IMR-90 (cell line): ENCODE results near the gene LLGL2. TPM values are rescaled to one million over a fixed set of nuclear protein-coding genes. Genes with fewer than 3 reads are reported as not detected.

ENCODE experiments used
- ATAC-seq: fragments of 200-7000 bp; cut with Tn5 transposase; 2 replicates; pipeline ENCODE4 v1.9.1; 2020; ENCODE audit warnings: low read depth, mild to moderate bottlenecking, moderate library complexity
- BruUV-seq: library from RNA; stranded (reverse); fragments of 400-500 nt; replicated peaks from 2 replicates; lab custom pipeline; 2021; lab: Mats Ljungman, UMichigan
- CTCF ChIA-PET: fragments of 300-600 bp; formaldehyde crosslinking; extraction: SDS; loops from one replicate; lab custom pipeline; 2021; ENCODE audit warnings: antibody characterized with exemption; lab: Yijun Ruan, JAX
- POLR2A ChIA-PET: fragments of 300-600 bp; sonication (Branson Sonifier 250); formaldehyde crosslinking; loops from one replicate; lab custom pipeline; 2022; ENCODE audit warnings: antibody characterized with exemption; ENCODE audit not compliant: unreplicated experiment; lab: Charles Lee
- DNase-seq: peaks from one replicate; pipeline ENCODE4 v3.0.0; 2013
- H2AFZ ChIP-seq: replicated peaks from 2 replicates; pipeline ENCODE3; 2013; ENCODE audit warnings: low read length, mild to moderate bottlenecking; ENCODE audit not compliant: poor library complexity
- H2AK5ac ChIP-seq: 2 replicates; pipeline ENCODE4 v1.6.1; 2013; ENCODE audit warnings: low read depth, low read length, inconsistent platforms
- H2AK9ac ChIP-seq: replicated peaks from 2 replicates; pipeline ENCODE3; 2013; ENCODE audit warnings: mild to moderate bottlenecking, low read depth, low read length, moderate library complexity; ENCODE audit not compliant: poor library complexity
- H2BK120ac ChIP-seq: 2 replicates; pipeline ENCODE4 v1.6.1; 2013; ENCODE audit warnings: low read depth, low read length, inconsistent platforms
- H2BK15ac ChIP-seq: 3 replicates; pipeline ENCODE4 v1.6.1; 2013; ENCODE audit warnings: low read depth, low read length, inconsistent platforms
- H2BK20ac ChIP-seq: 2 replicates; pipeline ENCODE4 v1.6.1; 2013; ENCODE audit warnings: low read depth, mild to moderate bottlenecking, inconsistent platforms, low read length, moderate library complexity
- H2BK5ac ChIP-seq: 2 replicates; pipeline ENCODE4 v1.6.1; 2013; ENCODE audit warnings: mild to moderate bottlenecking, low read depth, low read length, inconsistent platforms; ENCODE audit not compliant: poor library complexity, severe bottlenecking
- H3K14ac ChIP-seq: replicated peaks from 2 replicates; pipeline ENCODE4 v1.6.1; 2013; ENCODE audit warnings: low read depth, low read length, inconsistent platforms
- H3K18ac ChIP-seq: 2 replicates; pipeline ENCODE4 v1.6.1; 2013; ENCODE audit warnings: low read depth, low read length, control low read depth
- H3K23ac ChIP-seq: 2 replicates; pipeline ENCODE4 v1.6.1; 2013; ENCODE audit warnings: low read depth, low read length, inconsistent platforms
- H3K27ac ChIP-seq: 2 replicates; pipeline ENCODE4 v1.5.1; 2013; ENCODE audit warnings: mild to moderate bottlenecking, control low read depth, low read length; ENCODE audit not compliant: insufficient read depth
- H3K27me3 ChIP-seq: 2 replicates; pipeline ENCODE4 v1.6.1; 2013; ENCODE audit warnings: low read length; ENCODE audit not compliant: control insufficient read depth, insufficient read depth
- H3K36me3 ChIP-seq: 2 replicates; pipeline ENCODE4 v1.6.1; 2013; ENCODE audit warnings: low read length, mixed read lengths; ENCODE audit not compliant: control insufficient read depth, insufficient read depth
- H3K4ac ChIP-seq: 2 replicates; pipeline ENCODE4 v1.6.1; 2013; ENCODE audit warnings: low read depth, low read length, inconsistent platforms
- H3K4me1 ChIP-seq: 2 replicates; pipeline ENCODE4 v1.6.1; 2013; ENCODE audit warnings: low read length, mixed read lengths; ENCODE audit not compliant: control insufficient read depth, insufficient read depth
- H3K4me2 ChIP-seq: 2 replicates; pipeline ENCODE4 v1.6.1; 2013; ENCODE audit warnings: low read depth, mild to moderate bottlenecking, control low read depth, low read length, moderate library complexity
- H3K4me3 ChIP-seq: 2 replicates; pipeline ENCODE4 v1.5.1; 2013; ENCODE audit warnings: low read depth, mild to moderate bottlenecking, control low read depth, low read length, moderate library complexity; ENCODE audit not compliant: insufficient read depth
- H3K56ac ChIP-seq: 2 replicates; pipeline ENCODE4 v1.6.1; 2013; ENCODE audit warnings: low read length, inconsistent platforms; ENCODE audit not compliant: insufficient read depth; ENCODE audit errors: extremely low read depth
- H3K79me1 ChIP-seq, 2 experiments: 2 replicates each; pipeline ENCODE4 v1.6.1; 2013; ENCODE audit warnings: low read length in 2 of 2, inconsistent platforms in 1 of 2, low read depth in 1 of 2
- H3K9ac ChIP-seq: 2 replicates; pipeline ENCODE4 v1.6.1; 2013; ENCODE audit warnings: low read depth, low read length, control low read depth
- H3K9me1 ChIP-seq: 2 replicates; pipeline ENCODE4 v1.6.1; 2013; ENCODE audit warnings: low read length, inconsistent platforms; ENCODE audit not compliant: insufficient read depth
- H3K9me3 ChIP-seq: 2 replicates; pipeline ENCODE4 v1.6.1; 2013; ENCODE audit warnings: low read length; ENCODE audit not compliant: control insufficient read depth, insufficient read depth
- H4K20me1 ChIP-seq: 2 replicates; pipeline ENCODE4 v1.6.1; 2013; ENCODE audit warnings: low read length, inconsistent platforms; ENCODE audit not compliant: insufficient read depth
- H4K5ac ChIP-seq: 2 replicates; pipeline ENCODE4 v1.6.1; 2013; ENCODE audit warnings: mild to moderate bottlenecking, low read depth, low read length, control low read depth
- H4K8ac ChIP-seq, 2 experiments: 2 replicates each; pipeline ENCODE4 v1.6.1; 2013; ENCODE audit warnings: low read depth in 2 of 2, low read length in 2 of 2, control low read depth in 1 of 2, inconsistent platforms in 1 of 2
- H4K91ac ChIP-seq: 2 replicates; pipeline ENCODE4 v1.6.1; 2013; ENCODE audit warnings: low read depth, low read length, inconsistent platforms; ENCODE audit not compliant: insufficient read depth
- BHLHE40 ChIP-seq: fragments of 150-350 bp; IDR thresholded peaks from 2 replicates; pipeline ENCODE4 v1.6.1; 2016; ENCODE audit warnings: mild to moderate bottlenecking, low read depth, low read length
- CEBPB ChIP-seq: IDR thresholded peaks from 2 replicates; pipeline ENCODE4 v1.6.1; 2012; ENCODE audit warnings: low read depth, low read length, improper control_type of control experiment
- CHD1 ChIP-seq: IDR thresholded peaks from 2 replicates; pipeline ENCODE4 v1.6.1; 2012; ENCODE audit warnings: low read depth, low read length, improper control_type of control experiment
- FOS ChIP-seq: fragments of 150-350 bp; IDR thresholded peaks from 2 replicates; pipeline ENCODE4 v1.6.1; 2016; ENCODE audit warnings: low read depth, low read length
- MAFK ChIP-seq: IDR thresholded peaks from 2 replicates; pipeline ENCODE4 v1.6.1; 2012; ENCODE audit warnings: low read depth, low read length, improper control_type of control experiment
- MAZ ChIP-seq: IDR thresholded peaks from 2 replicates; pipeline ENCODE4 v1.6.1; 2012; ENCODE audit warnings: low read depth, mild to moderate bottlenecking, low read length, improper control_type of control experiment, moderate library complexity, borderline replicate concordance
- MXI1 ChIP-seq: IDR thresholded peaks from 2 replicates; pipeline ENCODE4 v1.6.1; 2012; ENCODE audit warnings: low read depth, mild to moderate bottlenecking, low read length, moderate library complexity, borderline replicate concordance
- NFE2L2 ChIP-seq: fragments of 150-350 bp; IDR thresholded peaks from 2 replicates; pipeline ENCODE4 v1.6.1; 2016; ENCODE audit warnings: low read depth, mild to moderate bottlenecking, low read length
- POLR2A ChIP-seq: IDR thresholded peaks from 2 replicates; pipeline ENCODE4 v1.6.1; 2012; ENCODE audit warnings: mild to moderate bottlenecking, low read depth, low read length
- RAD21 ChIP-seq: IDR thresholded peaks from 2 replicates; pipeline ENCODE4 v1.6.1; 2012; ENCODE audit warnings: low read length, improper control_type of control experiment
- RCOR1 ChIP-seq: IDR thresholded peaks from 2 replicates; pipeline ENCODE4 v1.6.1; 2012; ENCODE audit warnings: mild to moderate bottlenecking, low read length, improper control_type of control experiment; ENCODE audit not compliant: insufficient replicate concordance
- RFX5 ChIP-seq: IDR thresholded peaks from 2 replicates; pipeline ENCODE4 v1.8.0; 2012; ENCODE audit warnings: low read depth, mild to moderate bottlenecking, low read length, moderate library complexity
- SMC3 ChIP-seq: fragments of 150-350 bp; IDR thresholded peaks from 2 replicates; pipeline ENCODE4 v1.6.1; 2016; ENCODE audit warnings: low read depth, mild to moderate bottlenecking, antibody characterized with exemption, low read length, moderate library complexity
- WGBS, 2 experiments: methylation state at CpG; one replicate each; pipeline versions ENCODE4 v1.1.5 to v1.1.7; 2013; ENCODE audit warnings: missing lambda C conversion rate in 2 of 2; ENCODE audit not compliant: insufficient read length in 1 of 2; ENCODE audit errors: extremely low coverage in 2 of 2; 5-methylcytosine and 5-hydroxymethylcytosine counted together
- dilution Hi-C: fragments of 300-500 bp; cut with HindIII; formaldehyde crosslinking; loops from one replicate; pipeline ENCODE4 v1.14.3; 2018; ENCODE audit warnings: low sequenced_read_pairs; ENCODE audit not compliant: unreplicated experiment
- in situ Hi-C: fragments of 300-500 bp; cut with MboI; formaldehyde crosslinking; loops from 3 replicates; pipeline ENCODE4 v1.14.3; 2019; ENCODE audit warnings: low sequenced_read_pairs, inconsistent platforms, mixed read lengths
- intact Hi-C: fragments of 100-400 bp; cut with micrococcal nuclease; formaldehyde crosslinking; loops from 2 replicates; pipeline ENCODE4 v1.10.0; 2022
- polyA plus RNA-seq, 3 experiments: library from polyadenylated mRNA; depleted of rRNA; stranded (reverse); fragments of >200 nt; gene quantifications; 2 replicates each; pipeline ENCODE4 v1.2.3, GENCODE V29; 2012; ENCODE audit warnings: low replicate concordance in 1 of 3
- total RNA-seq: library from RNA; depleted of rRNA; stranded (reverse); fragments of >200 nt; gene quantifications from 2 replicates; pipeline ENCODE4 v1.2.3, GENCODE V29; 2012
- TF ChIP-seq, protein P1 (sequence below): fragments of 150-350 bp; IDR thresholded peaks from 2 replicates; pipeline ENCODE4 v1.6.1; 2017; ENCODE audit warnings: mild to moderate bottlenecking, antibody characterized with exemption, low read length, low read depth
- TF ChIP-seq, protein P2 (sequence below): fragments of 150-350 bp; IDR thresholded peaks from 2 replicates; pipeline ENCODE4 v1.6.1; 2016; ENCODE audit warnings: low read depth, mild to moderate bottlenecking, low read length, moderate library complexity, borderline replicate concordance
- TF ChIP-seq, protein P3 (sequence below): conservative IDR thresholded peaks from 2 replicates; pipeline ENCODE4 v1.5.1; 2012; ENCODE audit warnings: mild to moderate bottlenecking, low read depth, low read length, improper control_type of control experiment

Gene LLGL2
- total and polyA plus RNA-seq, 2 of the 4 experiments (the other 2 are of a cell fraction) = 0.54 to 0.72 TPM

DNA sequence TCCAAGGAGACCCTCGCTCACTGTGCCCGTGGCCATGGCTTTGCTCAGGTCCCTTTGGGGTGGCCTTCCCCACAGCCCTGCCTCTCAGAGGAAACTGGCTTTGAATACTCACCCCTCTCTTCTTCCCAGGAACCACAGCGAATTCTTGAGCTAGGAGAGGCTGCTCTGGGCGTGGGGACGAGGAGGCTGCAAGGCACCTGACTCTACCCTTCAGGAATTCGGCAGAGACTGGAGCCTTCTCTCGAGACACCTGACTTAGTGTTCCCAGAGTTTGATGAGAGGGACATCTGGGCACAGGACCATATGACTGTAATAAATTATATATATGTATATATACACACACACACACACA, 6.2 kb downstream of the LLGL2 start:
- no peaks in the 10 kb centered on the region for H3K36me3 ChIP-seq
- H3K14ac ChIP-seq = no peak overlapping the region
- BruUV-seq = no TSS peak
- H2AK9ac ChIP-seq = no peak overlapping the region
- no peaks in the 10 kb centered on the region for H4K20me1 ChIP-seq
- in situ Hi-C loops (no loop called here), intact Hi-C loops (no loop called here), dilution Hi-C loops (no loop called here)
- H2BK15ac ChIP-seq = no peak overlapping the region
- no peak overlapping the region for H3K9ac ChIP-seq
- H2BK20ac ChIP-seq = no peak overlapping the region
- H2AFZ ChIP-seq = no peak overlapping the region
- WGBS, 2 experiments = 74% methylated on average over 3 of the region's 7 CpGs; no CpG with 5 or more reads in 1 of the 2 experiments
- no peaks in the 10 kb centered on the region for H3K4me1 ChIP-seq
- POLR2A ChIA-PET = no interaction called here
- no peak overlapping the region for H3K4me3 ChIP-seq
- no peak overlapping the region for H3K4me2 ChIP-seq
- H3K56ac ChIP-seq = no peak overlapping the region
- DNase-seq = no peak
- H3K9me1 ChIP-seq = no peaks in the 10 kb centered on the region
- H4K8ac ChIP-seq = no peak overlapping the region
- H2AK5ac ChIP-seq = no peak overlapping the region
- peaks cover 29% of the 10 kb centered on the region for H3K27me3 ChIP-seq
- H3K23ac ChIP-seq = no peak overlapping the region
- H4K91ac ChIP-seq = no peak overlapping the region
- TF ChIP-seq MAFK (no peak), POLR2A (no peak), MAZ (no peak), MXI1 (no peak), CHD1 (no peak), RAD21 (no peak), NFE2L2 (no peak), FOS (no peak), RFX5 (no peak), SMC3 (no peak), CEBPB (no peak), RCOR1 (no peak), BHLHE40 (no peak)
- TF ChIP-seq, protein P1, sequence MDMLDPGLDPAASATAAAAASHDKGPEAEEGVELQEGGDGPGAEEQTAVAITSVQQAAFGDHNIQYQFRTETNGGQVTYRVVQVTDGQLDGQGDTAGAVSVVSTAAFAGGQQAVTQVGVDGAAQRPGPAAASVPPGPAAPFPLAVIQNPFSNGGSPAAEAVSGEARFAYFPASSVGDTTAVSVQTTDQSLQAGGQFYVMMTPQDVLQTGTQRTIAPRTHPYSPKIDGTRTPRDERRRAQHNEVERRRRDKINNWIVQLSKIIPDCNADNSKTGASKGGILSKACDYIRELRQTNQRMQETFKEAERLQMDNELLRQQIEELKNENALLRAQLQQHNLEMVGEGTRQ = no peak
- TF ChIP-seq, protein P2, sequence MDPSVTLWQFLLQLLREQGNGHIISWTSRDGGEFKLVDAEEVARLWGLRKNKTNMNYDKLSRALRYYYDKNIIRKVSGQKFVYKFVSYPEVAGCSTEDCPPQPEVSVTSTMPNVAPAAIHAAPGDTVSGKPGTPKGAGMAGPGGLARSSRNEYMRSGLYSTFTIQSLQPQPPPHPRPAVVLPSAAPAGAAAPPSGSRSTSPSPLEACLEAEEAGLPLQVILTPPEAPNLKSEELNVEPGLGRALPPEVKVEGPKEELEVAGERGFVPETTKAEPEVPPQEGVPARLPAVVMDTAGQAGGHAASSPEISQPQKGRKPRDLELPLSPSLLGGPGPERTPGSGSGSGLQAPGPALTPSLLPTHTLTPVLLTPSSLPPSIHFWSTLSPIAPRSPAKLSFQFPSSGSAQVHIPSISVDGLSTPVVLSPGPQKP = no peak
- TF ChIP-seq, protein P3, sequence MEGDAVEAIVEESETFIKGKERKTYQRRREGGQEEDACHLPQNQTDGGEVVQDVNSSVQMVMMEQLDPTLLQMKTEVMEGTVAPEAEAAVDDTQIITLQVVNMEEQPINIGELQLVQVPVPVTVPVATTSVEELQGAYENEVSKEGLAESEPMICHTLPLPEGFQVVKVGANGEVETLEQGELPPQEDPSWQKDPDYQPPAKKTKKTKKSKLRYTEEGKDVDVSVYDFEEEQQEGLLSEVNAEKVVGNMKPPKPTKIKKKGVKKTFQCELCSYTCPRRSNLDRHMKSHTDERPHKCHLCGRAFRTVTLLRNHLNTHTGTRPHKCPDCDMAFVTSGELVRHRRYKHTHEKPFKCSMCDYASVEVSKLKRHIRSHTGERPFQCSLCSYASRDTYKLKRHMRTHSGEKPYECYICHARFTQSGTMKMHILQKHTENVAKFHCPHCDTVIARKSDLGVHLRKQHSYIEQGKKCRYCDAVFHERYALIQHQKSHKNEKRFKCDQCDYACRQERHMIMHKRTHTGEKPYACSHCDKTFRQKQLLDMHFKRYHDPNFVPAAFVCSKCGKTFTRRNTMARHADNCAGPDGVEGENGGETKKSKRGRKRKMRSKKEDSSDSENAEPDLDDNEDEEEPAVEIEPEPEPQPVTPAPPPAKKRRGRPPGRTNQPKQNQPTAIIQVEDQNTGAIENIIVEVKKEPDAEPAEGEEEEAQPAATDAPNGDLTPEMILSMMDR = no peak
- H4K5ac ChIP-seq = no peak overlapping the region
- ATAC-seq = no peak
- no peak overlapping the region for H2BK5ac ChIP-seq
- H3K27ac ChIP-seq = no peak overlapping the region
- CTCF ChIA-PET = no interaction called here
- no peak overlapping the region for H3K4ac ChIP-seq
- no peaks in the 10 kb centered on the region for H3K79me1 ChIP-seq
- no peaks in the 10 kb centered on the region for H3K9me3 ChIP-seq
- H3K18ac ChIP-seq = no peak overlapping the region
- no peak overlapping the region for H2BK120ac ChIP-seq
